Measurements from ENCODE around the gene SH3RF1.

GRCh38 chr4:169147191-169147590, 123.6 kb downstream of the SH3RF1 start:
- no peak for TF ChIP-seq EZH2phosphoT487 (IDR thresholded peaks at IDR 0.05)
- TF ChIP-seq, protein P1, sequence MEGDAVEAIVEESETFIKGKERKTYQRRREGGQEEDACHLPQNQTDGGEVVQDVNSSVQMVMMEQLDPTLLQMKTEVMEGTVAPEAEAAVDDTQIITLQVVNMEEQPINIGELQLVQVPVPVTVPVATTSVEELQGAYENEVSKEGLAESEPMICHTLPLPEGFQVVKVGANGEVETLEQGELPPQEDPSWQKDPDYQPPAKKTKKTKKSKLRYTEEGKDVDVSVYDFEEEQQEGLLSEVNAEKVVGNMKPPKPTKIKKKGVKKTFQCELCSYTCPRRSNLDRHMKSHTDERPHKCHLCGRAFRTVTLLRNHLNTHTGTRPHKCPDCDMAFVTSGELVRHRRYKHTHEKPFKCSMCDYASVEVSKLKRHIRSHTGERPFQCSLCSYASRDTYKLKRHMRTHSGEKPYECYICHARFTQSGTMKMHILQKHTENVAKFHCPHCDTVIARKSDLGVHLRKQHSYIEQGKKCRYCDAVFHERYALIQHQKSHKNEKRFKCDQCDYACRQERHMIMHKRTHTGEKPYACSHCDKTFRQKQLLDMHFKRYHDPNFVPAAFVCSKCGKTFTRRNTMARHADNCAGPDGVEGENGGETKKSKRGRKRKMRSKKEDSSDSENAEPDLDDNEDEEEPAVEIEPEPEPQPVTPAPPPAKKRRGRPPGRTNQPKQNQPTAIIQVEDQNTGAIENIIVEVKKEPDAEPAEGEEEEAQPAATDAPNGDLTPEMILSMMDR (IDR thresholded peaks at IDR 0.05) = no peak

Measured in neural progenitor cell (in vitro differentiated cells).